HG02852 (cell line): ENCODE results near the gene DAB1.
"Not testable (repeated sequence)": the region's sequence is repeated elsewhere in the genome, so short reads cannot be mapped to it uniquely, and the experiment has no call there.

ENCODE experiments used
- ATAC-seq: cut with Tn5 transposase; IDR thresholded peaks from one replicate; pipeline ENCODE4 v1.9.1; 2021; ENCODE audit warnings: mild to moderate bottlenecking, moderate library complexity; ENCODE audit not compliant: unreplicated experiment

Gene DAB1

GRCh38 chr1:57232500-57232899 is 191.4 kb downstream of the DAB1 start:
- no peak for ATAC-seq

- ATAC-seq: no peak
Observed at GRCh38 chr1:57229998-57230397, 193.9 kb downstream of the DAB1 start.

GRCh38 chr1:57229076-57229475 is 194.8 kb downstream of the DAB1 start:
- ATAC-seq: no peak

DNA sequence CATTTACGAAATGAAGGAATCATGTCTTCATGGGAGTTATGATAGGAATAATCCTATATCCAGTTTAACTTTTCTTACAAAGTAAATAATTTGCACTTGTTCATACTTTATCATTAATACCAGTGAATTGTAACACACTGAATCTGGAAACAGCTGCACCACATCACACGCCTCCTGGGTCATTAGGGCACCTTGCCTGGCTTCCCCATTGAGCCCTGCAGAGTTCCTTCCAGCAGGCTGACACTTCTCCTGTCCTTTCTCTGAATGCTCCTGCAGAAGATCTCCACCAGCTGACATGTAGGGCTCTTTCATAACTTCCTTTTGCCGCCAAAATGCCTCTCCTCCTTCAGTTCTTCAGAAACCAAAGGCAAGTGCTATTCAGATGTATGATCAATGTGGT is 201.1 kb downstream of the DAB1 start:
- no peak for ATAC-seq

DNA sequence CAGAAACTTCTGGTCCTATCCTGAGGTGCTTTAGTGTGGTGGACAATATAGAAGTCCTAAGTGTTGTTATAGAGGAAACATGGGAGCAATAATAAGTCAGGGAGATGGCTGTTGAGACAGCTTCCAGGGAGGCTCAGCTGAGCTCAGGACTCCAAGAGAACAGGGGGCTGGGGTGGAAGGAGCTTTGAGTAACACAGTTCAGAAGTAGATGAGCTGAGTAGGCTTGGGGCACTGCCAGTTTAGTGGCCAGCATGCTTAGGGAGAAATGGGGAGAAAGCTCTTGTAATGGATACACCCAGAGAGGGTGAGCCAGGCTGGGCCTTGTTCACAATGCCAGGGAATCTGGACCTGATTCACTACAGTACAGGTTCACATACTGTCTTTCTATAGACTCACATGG is 201.6 kb downstream of the DAB1 start:
- ATAC-seq: no peak

GRCh38 chr1:57220905-57221304 is 203.0 kb downstream of the DAB1 start:
- ATAC-seq: not testable (repeated sequence)

DNA sequence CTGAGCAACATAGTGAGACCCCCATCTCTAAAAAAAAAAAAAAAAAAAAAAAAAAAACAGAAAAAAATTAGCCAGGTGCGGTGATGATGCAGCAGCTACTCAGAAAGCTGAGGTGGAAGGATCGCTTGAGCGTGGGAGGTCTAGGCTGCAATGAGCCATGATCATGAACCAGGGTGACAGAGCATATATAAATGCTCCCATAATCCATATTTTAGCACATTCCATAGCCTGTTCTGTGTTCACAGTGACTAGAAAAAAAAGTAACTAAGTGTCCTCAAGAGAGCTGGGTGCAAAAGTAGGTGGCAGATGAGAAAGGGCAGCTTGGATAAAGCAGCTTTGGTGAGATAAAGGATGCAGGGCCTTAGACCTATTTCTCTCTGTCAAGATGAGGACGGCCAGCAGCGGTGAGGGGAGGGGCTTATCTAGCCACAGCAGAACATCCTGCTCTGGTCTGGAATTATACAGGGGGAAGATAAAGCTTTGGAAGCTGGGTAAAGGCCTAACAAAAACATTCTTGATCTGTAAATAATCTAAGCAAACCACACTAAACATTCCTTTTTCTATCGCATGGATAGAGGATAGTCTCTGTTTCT is 205.3 kb downstream of the DAB1 start:
- ATAC-seq: no peak

DNA sequence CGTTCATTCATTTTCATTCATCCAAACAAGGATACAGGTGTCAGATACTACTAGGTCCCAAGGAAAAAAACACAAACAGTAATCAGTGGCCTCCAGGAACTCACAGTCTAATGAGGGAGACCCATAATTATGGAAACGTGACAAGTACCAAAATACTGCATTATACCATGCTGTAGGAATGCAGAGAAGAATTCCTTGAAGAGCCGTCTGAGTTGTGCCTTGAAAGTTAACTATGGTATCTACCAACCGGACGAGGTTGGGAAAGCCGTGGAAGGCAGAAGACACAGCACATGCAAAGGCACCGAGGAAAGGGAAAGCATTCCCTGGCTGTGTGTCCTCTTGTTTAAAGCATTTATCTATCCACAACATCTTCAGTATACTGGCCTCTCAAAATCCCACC is 206.0 kb downstream of the DAB1 start:
- ATAC-seq: no peak

GRCh38 chr1:57214951-57215575 is 208.8 kb downstream of the DAB1 start:
- ATAC-seq: no peak

DNA sequence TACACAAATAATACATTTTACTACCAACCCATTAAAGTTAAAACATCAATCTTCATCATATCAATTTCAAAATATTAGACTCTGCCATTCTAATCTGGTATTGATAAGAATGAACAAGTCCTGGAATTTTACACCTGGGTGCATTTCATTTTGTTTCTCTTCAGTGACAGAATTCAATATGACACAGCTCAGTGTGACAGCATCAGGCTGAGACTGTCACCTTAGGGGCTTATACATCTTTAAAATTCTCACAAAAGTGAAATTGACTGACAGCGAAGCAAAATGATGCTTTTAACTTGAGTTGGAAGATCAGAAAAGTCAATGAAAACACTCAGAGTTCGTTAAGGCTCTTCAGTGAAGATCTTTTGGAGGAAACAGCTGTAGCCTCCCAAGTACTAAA is 213.0 kb downstream of the DAB1 start:
- no peak for ATAC-seq

GRCh38 chr1:57209495-57209894 is 214.4 kb downstream of the DAB1 start:
- ATAC-seq: no peak

DNA sequence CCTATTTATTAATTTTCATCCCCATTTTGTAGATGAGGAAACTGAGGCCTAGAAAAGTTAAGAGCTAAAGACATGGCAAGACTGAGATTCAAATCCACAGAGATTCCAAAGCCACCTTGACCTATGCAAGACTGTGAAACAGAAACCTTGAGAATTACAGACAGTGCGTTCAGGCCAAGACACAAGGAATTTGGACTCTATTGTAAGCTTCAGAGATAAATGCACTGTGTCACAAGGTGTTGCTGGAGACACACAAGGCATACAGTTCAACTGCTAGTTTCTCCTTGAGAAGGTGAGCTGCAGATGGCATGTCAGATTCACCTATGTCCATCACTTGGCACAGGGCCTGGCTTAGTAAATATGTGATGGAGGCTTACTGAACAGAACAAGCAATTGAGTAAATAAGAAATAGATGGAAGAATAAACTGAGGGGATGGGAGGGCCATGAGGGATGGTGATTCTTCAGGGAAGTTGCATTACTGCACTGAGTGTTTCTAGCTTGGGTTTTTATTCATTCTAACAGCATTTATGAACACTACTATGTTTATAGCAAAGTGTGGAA is 215.0 kb downstream of the DAB1 start:
- ATAC-seq: no peak

DNA sequence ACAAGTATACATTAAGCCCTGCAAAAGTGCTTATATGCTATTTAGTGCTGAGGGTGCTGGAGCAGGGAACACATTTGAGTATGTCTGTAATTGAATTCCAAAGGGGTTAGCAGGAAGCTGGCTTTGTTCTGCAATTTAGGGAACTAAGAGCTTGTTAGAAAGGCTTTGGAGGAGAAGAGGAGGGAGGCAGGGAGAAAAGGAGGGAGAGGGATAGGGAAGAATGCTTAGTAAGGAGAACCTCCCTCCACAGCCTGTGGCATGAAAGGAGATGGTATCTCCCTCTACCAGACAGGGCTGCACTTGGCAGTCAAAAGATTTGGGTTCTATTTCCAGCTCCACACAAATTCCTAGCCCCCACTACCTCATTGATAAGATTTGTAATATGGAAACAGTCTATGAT is 217.8 kb downstream of the DAB1 start:
- no peak for ATAC-seq

DNA sequence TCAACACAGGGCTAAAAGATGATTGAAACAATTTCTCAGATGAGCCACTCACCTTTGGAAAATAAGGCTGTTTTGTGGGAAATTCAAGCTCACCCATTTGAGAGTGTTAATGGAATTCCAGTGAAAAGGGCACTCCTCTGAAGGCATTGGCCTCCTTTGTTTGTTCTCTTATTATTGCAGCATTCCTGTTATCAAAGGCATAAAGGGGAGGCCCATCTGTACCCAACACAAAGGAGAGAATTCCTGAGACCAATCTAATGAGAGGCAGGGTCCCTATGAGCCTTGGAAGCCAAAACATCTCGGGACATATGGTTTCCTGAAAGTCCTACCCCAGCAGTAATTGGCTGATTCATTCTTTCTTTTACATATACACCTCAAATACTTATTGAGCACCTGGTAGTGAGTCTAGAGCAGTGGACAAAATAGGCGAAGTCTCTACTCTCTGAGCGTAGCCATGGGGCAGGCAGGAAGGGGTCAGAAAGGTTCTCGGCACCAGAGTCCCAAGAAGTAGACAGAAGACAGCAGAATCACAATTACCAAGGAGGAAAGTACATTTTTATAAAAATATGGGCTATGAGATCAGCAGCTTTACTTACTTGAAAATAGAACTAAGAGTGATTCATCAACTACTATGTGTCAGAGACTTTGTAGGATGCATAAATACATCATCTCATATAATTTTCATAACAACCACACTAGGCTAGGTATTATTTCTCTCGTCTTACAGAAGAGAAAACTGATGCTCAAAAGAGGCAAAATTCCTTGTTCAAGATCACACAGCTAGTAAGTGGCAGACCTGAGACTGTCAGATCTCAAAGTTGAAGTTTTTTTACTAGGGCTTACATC is 218.7 kb downstream of the DAB1 start:
- ATAC-seq: no peak

GRCh38 chr1:57204091-57204490 is 219.8 kb downstream of the DAB1 start:
- ATAC-seq: no peak

GRCh38 chr1:57202241-57202640 is 221.6 kb downstream of the DAB1 start:
- ATAC-seq: no peak

GRCh38 chr1:57198912-57199311 is 224.9 kb downstream of the DAB1 start:
- ATAC-seq: no peak

DNA sequence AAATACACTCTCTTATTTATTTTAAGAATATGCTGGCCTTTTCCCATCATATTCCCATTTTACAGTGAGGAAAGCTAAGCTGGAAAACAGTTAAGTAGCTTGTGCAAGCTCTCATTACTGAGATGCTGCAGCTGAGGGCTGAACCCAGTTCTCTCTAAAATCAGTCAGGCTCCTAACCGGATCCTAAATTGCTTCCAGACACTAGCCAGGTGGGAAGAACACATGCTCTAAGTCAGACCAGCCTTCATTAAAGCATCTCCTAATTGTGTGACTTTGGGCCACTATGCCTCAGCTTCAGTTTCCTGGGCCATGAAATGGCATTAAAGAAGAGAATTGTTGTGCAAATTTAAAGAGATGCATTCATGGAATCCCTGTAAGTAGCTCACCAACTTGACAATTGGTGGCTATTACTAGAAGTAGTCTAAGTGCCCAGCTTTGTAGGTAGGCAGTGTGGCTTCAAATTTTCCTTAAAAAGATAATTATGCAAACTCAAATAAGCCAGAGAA is 228.4 kb downstream of the DAB1 start:
- no peak for ATAC-seq

DNA sequence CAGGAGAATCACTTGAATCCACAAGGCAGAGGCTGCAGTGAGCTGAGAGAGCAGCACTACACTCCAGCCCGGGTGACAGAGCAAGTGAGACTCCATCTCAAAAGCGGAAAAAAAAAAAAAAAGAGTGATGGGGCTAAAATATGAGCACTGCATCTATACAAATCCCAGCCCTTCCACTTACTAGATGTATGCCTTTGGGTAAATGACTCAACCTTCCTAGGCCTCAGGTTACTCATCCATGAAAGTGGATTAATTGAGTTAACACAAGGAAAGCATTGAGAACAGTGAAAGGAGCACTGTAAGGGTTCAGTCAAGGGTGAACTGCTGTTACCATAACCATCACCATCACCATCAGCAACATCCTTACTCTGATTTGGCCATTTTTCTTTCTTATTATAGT is 231.6 kb downstream of the DAB1 start:
- no peak for ATAC-seq

DNA sequence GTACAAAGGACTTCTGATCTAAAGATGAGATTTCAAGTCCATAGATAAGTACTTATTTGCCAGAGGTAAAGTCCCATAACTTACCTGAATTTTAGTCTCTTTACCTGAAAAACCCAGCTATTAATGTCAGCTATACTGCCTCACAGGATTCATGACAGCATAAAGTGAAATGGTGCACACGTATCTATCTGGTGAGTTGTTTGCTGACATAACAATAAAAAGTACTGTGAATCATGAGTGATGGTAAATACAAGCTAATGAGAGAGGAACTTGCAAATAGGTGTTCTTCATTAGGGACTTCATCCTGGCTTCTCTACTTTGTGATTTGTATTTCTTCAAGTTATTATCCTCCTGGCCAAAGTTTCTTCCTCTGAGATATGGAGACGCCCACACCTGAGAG is 233.0 kb downstream of the DAB1 start:
- no peak for ATAC-seq

- no peak for ATAC-seq
Observed at GRCh38 chr1:57188168-57188567, 235.7 kb downstream of the DAB1 start.

- ATAC-seq: no peak
Observed at GRCh38 chr1:57186455-57186854, 237.4 kb downstream of the DAB1 start.
